DMS53 treated with DMSO at 0.1 percent for 48 hours (cell line): ENCODE measurements around the gene PANK4.

Experiments
- DNase-seq: peaks from one replicate; lab custom pipeline; 2025; ENCODE audit not compliant: unreplicated experiment; lab: John Stamatoyannopoulos, UW

PANK4 gene

GRCh38 chr1:2514863-2515762 is 11.3 kb downstream of the PANK4 start:
- no peak for DNase-seq

- DNase-seq = no peak
These were observed 12.3 kb downstream of the PANK4 start for GRCh38 chr1:2513939-2514652.

DNA sequence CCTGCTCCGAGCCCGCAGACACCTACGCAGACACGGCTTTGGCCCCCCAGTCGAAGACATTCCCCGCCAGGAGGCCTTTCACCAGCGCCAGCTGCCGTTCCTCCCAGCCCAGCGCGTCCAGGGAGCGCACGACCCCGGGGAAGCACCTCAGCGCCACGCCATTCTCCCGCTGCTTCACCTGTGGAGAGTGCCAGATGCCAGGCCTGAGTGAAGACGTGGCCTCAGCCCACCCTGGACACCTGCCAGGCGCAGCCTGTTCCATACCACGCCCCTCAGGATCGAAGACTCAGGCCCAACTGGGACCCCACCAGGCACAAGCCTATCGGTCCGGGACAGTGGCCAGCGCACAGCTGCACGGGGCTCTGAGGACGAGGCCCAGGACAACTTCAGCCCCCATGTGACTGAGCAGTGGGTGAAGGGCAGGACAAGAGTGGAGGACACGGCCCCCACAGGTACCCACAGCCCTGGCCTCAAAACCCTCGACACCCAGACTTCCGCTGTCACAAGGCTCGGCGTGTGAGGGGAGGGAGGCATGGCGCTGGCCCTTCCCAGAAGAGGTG is 13.5 kb downstream of the PANK4 start:
- no peak for DNase-seq

- no peak for DNase-seq
These were observed 15.8 kb downstream of the PANK4 start for GRCh38 chr1:2510366-2511155.

DNA sequence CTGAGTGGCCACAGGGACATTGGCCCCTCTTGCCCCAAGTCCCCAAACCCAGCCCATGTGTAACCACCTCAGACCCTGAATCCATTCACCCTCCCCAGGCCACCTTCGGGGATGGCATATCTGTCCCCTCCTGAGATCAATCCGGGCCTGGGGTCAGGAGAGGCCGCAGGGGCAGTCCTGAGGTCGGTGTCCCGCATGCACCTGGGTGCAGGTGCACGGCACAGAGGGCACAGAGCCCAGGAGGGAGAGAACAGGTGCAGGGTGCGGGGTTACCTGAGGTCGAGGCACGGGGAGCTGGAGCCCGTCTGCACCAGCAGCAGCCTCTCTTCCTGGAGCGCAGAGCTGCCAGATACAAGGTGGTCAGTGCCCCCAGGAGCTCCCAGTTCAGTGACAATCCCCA is 16.8 kb downstream of the PANK4 start:
- DNase-seq = no peak

GRCh38 chr1:2508751-2509150 is 17.6 kb downstream of the PANK4 start:
- DNase-seq = no peak

GRCh38 chr1:2508180-2508579 is 18.2 kb downstream of the PANK4 start:
- no peak for DNase-seq

GRCh38 chr1:2507744-2508155 is 18.6 kb downstream of the PANK4 start:
- no peak for DNase-seq

DNA sequence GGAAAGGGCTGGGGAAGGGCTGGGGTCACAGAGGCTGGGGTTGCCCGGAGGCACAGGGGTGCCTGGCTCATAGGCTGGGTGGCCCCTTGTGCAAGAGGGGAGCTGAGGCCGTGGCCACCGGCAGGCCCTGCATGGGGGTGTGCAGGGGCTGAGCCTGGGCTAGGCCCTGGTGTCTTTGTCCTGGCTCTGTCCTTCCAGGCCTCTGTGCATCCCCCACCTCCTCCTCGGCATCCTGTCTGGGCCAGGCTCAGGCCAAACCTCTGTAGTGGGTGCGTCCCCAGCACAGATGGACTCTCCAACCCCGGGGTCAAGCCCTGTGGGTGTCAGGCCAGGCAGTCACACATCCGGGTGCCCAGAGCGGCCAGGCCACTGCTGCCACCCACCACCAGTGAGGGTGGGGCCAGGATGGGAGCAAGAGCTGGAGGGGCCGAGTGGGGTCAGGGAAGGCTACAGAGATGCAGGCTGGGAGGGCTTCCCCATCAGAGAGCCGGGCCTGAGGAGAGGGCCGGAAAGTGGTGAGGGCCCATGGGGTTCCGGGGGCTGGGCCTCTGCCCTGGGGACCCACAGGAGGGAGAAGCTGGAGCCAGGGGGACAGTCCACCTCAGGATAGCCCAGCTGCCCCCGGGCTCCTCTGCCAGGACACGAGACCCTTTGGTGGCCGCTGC is 19.4 kb downstream of the PANK4 start:
- no peak for DNase-seq

DNA sequence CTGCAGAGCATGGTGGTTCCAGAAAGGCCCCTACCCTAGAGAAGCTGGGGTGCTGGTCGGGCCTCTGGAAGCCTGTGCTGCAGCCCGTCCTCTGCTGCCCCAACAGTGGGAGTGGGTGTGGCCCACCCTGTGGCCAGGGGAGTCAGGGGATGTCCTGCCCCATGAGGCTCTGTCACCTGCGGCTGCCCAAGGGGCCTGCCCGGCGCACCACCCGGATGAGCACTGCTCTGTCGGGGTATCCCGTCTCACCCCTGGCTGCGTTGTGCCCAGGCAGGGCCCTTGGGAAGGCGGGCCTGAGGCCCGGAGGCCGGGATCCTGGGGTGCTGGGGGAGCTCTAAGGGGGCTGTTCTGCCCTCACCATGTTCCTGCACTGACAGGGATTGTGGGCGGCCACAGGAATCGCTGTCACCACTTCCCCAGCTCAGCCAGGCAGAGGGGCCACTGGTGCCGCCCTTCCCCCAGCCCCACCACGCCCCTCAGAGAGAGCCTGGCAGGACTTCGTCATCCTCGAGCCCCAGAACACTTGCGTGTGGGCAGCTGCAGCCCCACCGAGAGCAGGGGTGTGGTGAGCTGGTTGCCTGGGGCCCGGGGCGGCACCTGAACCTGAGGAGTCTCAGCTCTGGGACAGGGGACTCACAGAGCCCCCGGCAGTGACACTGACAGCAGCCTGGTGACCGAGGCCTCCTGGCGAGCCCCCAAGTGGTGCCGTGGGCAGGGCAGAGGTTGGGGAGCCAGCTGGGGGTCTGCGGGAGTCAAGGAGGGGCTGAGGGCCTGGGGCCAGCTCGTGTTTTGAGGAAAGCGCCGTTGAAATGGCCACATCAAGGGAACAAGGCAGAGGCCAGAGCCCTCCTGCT is 20.2 kb downstream of the PANK4 start:
- no peak for DNase-seq

DNA sequence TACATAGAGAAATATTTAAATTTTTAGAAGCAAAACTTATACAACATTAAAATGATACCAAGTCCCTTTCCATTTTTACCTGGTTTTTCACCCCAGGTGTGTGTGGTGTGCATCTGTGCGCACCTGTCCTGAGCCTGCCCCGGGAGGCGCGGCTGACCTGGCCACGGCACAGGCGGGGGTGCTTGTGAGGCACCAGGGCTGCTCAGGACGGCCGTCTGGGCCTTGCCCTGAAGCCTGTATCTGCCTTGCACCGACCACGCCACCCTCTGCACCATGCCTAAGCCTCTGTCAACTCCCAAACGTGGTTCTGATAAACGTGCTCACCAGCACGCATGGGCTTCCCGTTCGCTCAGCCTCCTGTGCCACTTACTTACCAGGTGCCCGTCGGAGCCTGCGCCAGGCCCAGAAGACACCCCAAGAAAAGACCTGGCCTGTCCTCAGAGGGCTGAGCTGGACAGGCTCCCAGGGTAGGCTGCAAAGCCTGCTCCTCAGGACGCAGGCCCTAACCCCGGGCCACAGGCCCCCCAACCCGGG is 20.9 kb downstream of the PANK4 start:
- DNase-seq = no peak

DNA sequence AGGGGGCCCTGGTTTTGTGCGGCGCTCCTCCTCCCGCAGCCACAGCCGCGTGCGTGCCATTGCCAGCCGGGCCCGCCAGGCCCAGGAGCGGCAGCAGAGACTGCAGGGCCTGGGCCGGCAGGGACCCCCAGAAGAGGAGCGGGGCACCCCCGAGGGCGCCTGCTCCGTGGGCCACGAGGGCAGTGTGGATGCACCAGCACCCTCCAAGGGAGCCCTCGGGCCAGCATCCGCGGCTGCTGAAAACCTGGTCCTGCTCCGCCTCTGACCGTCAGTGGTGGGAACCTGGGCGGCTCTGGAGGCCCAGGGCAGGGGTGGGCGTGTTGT is 21.5 kb downstream of the PANK4 start:
- no peak for DNase-seq

DNA sequence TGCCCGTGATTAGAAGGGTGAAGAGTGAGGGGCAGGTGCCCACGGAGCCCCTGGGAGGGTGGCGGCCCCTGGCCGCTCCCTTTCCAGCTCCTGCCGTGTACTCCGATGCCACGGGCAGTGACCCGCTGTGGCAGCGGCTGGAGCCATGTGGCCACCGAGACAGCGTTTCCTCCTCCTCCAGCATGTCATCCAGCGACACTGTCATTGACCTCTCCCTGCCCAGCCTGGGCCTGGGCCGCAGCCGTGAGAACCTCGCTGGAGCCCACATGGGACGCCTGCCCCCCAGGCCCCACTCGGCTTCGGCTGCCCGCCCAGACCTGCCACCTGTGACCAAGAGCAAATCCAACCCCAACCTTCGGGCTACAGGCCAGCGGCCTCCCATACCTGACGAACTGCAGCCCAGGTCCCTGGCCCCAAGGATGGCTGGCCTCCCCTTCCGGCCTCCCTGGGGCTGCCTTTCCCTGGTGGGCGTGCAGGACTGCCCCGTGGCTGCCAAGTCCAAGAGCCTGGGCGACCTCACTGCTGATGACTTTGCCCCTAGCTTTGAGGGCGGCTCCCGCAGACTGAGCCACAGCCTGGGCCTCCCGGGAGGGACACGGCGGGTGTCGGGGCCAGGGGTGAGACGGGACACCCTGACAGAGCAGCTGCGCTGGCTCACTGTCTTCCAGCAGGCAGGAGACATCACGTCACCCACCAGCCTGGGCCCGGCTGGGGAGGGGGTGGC is 22.0 kb downstream of the PANK4 start:
- no peak for DNase-seq

GRCh38 chr1:2503554-2504224 is 22.7 kb downstream of the PANK4 start:
- no peak for DNase-seq

DNA sequence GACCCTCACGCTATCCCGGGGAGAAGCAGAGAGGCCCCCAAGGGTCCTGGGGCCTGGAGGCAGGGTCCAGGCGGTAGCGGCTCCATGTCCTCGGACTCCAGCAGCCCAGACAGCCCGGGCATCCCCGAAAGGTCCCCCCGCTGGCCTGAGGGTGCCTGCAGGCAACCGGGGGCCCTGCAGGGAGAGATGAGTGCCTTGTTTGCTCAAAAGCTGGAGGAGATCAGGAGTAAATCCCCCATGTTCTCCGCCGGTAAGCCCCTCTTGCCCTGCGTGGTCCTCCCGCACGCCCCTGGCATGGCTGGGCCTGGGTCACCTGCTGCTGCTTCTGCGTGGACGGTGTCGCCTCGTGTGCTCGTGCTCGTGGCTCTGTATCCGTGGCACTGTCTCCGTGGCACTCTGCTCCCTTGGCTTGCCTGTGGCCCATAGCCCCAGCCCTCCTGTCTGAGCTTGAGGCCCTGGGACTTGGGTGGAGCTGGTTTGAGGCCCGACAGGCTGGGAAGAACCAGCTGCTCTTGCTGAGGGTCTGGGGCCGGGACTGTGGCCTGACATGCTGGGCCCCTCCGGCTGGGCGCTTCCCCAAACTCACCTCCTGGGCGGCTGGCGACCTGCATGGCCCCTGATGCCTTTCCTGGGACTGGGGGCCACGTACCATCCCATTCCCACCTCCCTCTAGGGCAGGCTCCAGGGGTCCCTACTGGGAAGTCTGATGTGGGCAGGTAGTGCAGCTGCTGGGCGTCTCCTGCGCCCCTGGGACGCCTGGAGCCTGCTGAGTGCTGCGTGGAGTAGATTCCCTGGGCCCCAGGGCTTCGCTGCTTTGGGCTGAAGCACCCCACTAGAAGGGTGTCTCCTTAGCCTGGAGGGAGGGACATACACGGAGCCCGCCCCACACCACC is 23.5 kb downstream of the PANK4 start:
- DNase-seq = no peak

- no peak for DNase-seq
These were observed 24.2 kb downstream of the PANK4 start for GRCh38 chr1:2502210-2502609.

DNA sequence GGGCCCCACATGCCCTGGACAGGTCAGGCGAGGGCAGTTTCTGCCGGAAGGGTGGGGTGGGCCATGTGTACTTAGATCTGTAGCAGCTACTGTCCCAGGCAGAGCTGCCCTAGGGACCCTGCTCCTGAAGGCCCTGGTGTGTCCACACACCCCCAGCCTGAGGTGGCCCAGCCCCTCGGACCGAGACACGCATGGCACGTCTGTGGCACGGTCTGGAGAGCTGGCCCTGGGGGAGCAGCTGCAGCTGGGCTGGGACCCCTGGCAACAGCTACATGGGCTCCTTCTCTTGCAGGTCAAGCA is 24.6 kb downstream of the PANK4 start:
- DNase-seq = no peak
